Bone marrow (tissue), 2 donors: ENCODE measurements around the gene RNF220.

Source experiments
- DNase-seq, 2 donors: peaks; one replicate each; lab custom pipeline; 2025; lab: John Stamatoyannopoulos, UW

RNF220 gene

GRCh38 chr1:44523593-44524591, 118.8 kb downstream of the RNF220 start:
- no peak for DNase-seq

GRCh38 chr1:44524655-44525500, 119.8 kb downstream of the RNF220 start:
- no peak for DNase-seq

GRCh38 chr1:44526295-44527073, 121.4 kb downstream of the RNF220 start:
- DNase-seq = no peak

- no peak for DNase-seq
These were observed 126.9 kb downstream of the RNF220 start for GRCh38 chr1:44531785-44532566.

- no peak for DNase-seq
These were observed 127.5 kb downstream of the RNF220 start for GRCh38 chr1:44532567-44532944.

GRCh38 chr1:44534771-44535170, 129.7 kb downstream of the RNF220 start:
- no peak for DNase-seq

GRCh38 chr1:44536357-44537209, 131.5 kb downstream of the RNF220 start:
- no peak for DNase-seq

GRCh38 chr1:44537538-44537937, 132.5 kb downstream of the RNF220 start:
- no peak for DNase-seq

- DNase-seq = no peak
These were observed 132.9 kb downstream of the RNF220 start for GRCh38 chr1:44537956-44538355.

- no peak for DNase-seq
These were observed 135.1 kb downstream of the RNF220 start for GRCh38 chr1:44539991-44540730.

- no peak for DNase-seq
These were observed 137.5 kb downstream of the RNF220 start for GRCh38 chr1:44542420-44543063.

- DNase-seq = no peak
These were observed 138.1 kb downstream of the RNF220 start for GRCh38 chr1:44543064-44543744.

- DNase-seq = no peak
These were observed 138.7 kb downstream of the RNF220 start for GRCh38 chr1:44543786-44544185.

- DNase-seq = no peak
These were observed 139.9 kb downstream of the RNF220 start for GRCh38 chr1:44544960-44545359.

- no peak for DNase-seq
These were observed 140.9 kb downstream of the RNF220 start for GRCh38 chr1:44545961-44546360.

GRCh38 chr1:44546403-44547053, 141.5 kb downstream of the RNF220 start:
- DNase-seq = no peak

- no peak for DNase-seq
These were observed 142.3 kb downstream of the RNF220 start for GRCh38 chr1:44547361-44547760.

- no peak for DNase-seq
These were observed 142.8 kb downstream of the RNF220 start for GRCh38 chr1:44547837-44548236.
